ENCODE measurements around the gene SIKE1.
"Not testable (repeated sequence)": the region's sequence is repeated elsewhere in the genome, so short reads cannot be mapped to it uniquely, and the experiment has no call there.

Gene SIKE1

DNA sequence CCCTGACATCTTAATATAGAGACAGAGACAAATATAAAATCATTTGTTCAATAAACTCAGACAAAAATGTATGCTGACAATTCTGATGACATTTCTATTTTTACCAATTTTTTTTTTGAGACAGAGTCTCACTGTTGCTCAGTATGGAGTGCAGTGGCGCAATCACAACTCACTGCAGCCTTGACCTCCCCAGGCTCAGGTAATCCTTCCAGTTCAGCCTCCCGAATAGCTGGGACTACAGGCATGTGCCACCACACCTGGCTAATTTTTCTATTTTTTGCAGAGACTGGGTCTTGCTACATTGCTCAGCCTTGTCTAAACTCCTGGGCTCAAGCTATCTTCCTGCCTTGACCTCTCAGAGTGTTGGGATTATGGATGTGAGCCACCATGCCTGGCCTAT lies 13.6 kb upstream of the SIKE1 start (continued):
- TF ChIP-seq, protein P1, sequence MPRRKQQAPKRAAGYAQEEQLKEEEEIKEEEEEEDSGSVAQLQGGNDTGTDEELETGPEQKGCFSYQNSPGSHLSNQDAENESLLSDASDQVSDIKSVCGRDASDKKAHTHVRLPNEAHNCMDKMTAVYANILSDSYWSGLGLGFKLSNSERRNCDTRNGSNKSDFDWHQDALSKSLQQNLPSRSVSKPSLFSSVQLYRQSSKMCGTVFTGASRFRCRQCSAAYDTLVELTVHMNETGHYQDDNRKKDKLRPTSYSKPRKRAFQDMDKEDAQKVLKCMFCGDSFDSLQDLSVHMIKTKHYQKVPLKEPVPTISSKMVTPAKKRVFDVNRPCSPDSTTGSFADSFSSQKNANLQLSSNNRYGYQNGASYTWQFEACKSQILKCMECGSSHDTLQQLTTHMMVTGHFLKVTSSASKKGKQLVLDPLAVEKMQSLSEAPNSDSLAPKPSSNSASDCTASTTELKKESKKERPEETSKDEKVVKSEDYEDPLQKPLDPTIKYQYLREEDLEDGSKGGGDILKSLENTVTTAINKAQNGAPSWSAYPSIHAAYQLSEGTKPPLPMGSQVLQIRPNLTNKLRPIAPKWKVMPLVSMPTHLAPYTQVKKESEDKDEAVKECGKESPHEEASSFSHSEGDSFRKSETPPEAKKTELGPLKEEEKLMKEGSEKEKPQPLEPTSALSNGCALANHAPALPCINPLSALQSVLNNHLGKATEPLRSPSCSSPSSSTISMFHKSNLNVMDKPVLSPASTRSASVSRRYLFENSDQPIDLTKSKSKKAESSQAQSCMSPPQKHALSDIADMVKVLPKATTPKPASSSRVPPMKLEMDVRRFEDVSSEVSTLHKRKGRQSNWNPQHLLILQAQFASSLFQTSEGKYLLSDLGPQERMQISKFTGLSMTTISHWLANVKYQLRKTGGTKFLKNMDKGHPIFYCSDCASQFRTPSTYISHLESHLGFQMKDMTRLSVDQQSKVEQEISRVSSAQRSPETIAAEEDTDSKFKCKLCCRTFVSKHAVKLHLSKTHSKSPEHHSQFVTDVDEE (CRISPR knock-in tag; IDR thresholded peaks at IDR 0.05) = no peak
- no peak for TF ChIP-seq ZC3H10 (CRISPR knock-in tag; IDR thresholded peaks at IDR 0.05)

DNA sequence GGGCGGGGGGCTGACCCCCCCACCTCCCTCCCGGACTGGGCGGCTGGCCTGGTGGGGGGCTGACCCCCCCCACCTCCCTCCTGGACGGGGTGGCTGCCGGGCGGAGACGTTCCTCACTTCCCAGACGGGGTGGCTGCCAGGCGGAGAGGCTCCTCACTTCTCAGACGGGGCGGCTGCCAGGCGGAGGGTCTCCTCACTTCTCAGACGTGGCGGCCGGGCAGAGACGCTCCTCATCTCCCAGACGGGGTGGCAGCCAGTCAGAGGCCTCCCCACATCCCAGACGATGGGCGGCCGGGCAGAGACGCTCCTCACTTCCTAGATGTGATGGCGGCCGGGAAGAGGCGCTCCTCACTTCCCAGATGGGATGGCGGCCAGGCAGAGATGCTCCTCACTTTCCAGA lies 10.1 kb upstream of the SIKE1 start:
- ATAC-seq = not testable (repeated sequence)

DNA sequence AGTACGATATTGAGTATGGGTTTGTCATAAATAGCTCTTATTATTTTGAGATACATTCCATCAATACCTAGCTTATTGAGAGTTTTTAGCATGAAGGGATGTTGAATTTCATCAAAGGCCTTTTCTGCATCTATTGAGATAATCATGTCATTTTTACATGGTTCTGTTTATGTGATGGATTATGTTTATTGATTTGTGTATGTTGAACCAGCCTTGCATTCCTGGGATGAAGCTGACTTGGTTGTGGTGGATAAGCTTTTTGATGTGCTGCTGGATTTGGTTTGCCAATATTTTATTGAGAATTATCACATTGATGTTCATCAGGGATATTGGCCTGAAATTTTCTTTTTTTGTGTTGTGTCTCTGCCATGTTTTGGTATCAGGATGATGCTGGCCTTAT lies 6.0 kb upstream of the SIKE1 start:
- not testable (repeated sequence) for ATAC-seq

DNA sequence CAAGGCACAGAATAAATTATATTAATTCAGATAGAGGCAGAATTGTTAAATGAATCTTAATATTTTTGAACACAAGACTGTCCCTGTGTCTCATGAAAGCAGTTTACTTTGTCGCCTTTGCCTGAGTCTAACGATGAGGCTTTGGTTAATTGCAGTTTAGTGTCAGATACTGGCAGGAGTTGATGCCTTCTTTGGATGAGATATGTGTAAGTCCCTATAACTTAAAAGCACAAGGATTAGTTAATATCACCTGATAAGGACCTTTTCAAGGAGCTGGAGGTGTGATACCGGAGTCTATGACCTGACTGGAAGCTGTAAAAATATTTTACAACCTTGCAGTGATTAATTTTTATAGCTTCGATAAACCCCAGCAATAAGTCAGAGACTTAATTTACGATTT lies 2.0 kb upstream of the SIKE1 start:
- TF ChIP-seq GLIS3 (CRISPR knock-in tag; IDR thresholded peaks at IDR 0.05) = no peak
- no peak for TF ChIP-seq PPARA (CRISPR knock-in tag; IDR thresholded peaks at IDR 0.05; ENCODE audit: borderline replicate concordance)
- TF ChIP-seq, protein P2, sequence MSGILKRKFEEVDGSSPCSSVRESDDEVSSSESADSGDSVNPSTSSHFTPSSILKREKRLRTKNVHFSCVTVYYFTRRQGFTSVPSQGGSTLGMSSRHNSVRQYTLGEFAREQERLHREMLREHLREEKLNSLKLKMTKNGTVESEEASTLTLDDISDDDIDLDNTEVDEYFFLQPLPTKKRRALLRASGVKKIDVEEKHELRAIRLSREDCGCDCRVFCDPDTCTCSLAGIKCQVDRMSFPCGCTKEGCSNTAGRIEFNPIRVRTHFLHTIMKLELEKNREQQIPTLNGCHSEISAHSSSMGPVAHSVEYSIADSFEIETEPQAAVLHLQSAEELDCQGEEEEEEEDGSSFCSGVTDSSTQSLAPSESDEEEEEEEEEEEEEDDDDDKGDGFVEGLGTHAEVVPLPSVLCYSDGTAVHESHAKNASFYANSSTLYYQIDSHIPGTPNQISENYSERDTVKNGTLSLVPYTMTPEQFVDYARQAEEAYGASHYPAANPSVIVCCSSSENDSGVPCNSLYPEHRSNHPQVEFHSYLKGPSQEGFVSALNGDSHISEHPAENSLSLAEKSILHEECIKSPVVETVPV (CRISPR knock-in tag; IDR thresholded peaks at IDR 0.05) = no peak
- TF ChIP-seq ZNF70 (CRISPR knock-in tag; IDR thresholded peaks at IDR 0.05) = no peak
- TF ChIP-seq, protein P3, sequence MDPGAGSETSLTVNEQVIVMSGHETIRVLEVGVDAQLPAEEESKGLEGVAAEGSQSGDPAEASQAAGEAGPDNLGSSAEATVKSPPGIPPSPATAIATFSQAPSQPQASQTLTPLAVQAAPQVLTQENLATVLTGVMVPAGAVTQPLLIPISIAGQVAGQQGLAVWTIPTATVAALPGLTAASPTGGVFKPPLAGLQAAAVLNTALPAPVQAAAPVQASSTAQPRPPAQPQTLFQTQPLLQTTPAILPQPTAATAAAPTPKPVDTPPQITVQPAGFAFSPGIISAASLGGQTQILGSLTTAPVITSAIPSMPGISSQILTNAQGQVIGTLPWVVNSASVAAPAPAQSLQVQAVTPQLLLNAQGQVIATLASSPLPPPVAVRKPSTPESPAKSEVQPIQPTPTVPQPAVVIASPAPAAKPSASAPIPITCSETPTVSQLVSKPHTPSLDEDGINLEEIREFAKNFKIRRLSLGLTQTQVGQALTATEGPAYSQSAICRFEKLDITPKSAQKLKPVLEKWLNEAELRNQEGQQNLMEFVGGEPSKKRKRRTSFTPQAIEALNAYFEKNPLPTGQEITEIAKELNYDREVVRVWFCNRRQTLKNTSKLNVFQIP (CRISPR knock-in tag; IDR thresholded peaks at IDR 0.05; ENCODE audit: borderline replicate concordance, low read depth) = no peak

DNA sequence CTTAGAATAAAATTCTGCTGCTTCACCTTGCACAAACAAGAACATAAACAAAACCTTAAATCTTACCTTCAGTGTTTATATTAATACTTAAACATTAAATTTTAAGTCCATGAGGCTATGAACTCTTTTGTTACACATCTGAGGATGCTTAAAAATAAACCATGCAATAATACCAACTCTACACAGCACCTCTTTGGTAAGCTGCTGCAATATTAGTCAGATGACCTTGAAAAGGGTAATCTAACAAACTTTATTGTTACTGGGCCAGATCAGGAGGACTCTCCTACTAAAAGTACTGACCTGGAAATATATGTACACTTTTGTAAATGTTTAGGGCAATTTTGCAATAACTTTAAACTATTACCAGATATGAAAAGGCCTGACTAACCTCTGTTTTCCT lies 763 bp downstream of the SIKE1 start:
- no peak for ATAC-seq
- TF ChIP-seq, protein P4, sequence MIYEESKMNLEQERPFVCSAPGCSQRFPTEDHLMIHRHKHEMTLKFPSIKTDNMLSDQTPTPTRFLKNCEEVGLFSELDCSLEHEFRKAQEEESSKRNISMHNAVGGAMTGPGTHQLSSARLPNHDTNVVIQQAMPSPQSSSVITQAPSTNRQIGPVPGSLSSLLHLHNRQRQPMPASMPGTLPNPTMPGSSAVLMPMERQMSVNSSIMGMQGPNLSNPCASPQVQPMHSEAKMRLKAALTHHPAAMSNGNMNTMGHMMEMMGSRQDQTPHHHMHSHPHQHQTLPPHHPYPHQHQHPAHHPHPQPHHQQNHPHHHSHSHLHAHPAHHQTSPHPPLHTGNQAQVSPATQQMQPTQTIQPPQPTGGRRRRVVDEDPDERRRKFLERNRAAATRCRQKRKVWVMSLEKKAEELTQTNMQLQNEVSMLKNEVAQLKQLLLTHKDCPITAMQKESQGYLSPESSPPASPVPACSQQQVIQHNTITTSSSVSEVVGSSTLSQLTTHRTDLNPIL (CRISPR knock-in tag; IDR thresholded peaks at IDR 0.05; ENCODE audit: low read depth) = no peak
- TF ChIP-seq ISL1 (CRISPR knock-in tag; IDR thresholded peaks at IDR 0.05) = no peak
- no peak for TF ChIP-seq RARB (CRISPR knock-in tag; IDR thresholded peaks at IDR 0.05)
- TF ChIP-seq ESRRG (CRISPR knock-in tag; IDR thresholded peaks at IDR 0.05) = no peak
- no peak for TF ChIP-seq ZNF8 (CRISPR knock-in tag; IDR thresholded peaks at IDR 0.05)
- TF ChIP-seq CSDC2 (CRISPR knock-in tag; IDR thresholded peaks at IDR 0.05) = no peak
- TF ChIP-seq TOX (CRISPR knock-in tag; IDR thresholded peaks at IDR 0.05; ENCODE audit: borderline replicate concordance) = no peak
- no peak for TF ChIP-seq ZFP3 (CRISPR knock-in tag; IDR thresholded peaks at IDR 0.05)
- no peak for TF ChIP-seq SNAI2 (CRISPR knock-in tag; IDR thresholded peaks at IDR 0.05)
- no peak for TF ChIP-seq PPARA (CRISPR knock-in tag; IDR thresholded peaks at IDR 0.05; ENCODE audit: borderline replicate concordance)
- no peak for TF ChIP-seq ZNF565 (CRISPR knock-in tag; conservative IDR thresholded peaks at IDR 0.05; ENCODE audit: low read depth)
- TF ChIP-seq TCF4 (CRISPR knock-in tag; IDR thresholded peaks at IDR 0.05; ENCODE audit: borderline replicate concordance) = no peak
- TF ChIP-seq ZC3H10 (CRISPR knock-in tag; IDR thresholded peaks at IDR 0.05) = no peak

More for the DNA sequence above, 2.0 kb upstream of the SIKE1 start:
- ATAC-seq = no peak

DNA sequence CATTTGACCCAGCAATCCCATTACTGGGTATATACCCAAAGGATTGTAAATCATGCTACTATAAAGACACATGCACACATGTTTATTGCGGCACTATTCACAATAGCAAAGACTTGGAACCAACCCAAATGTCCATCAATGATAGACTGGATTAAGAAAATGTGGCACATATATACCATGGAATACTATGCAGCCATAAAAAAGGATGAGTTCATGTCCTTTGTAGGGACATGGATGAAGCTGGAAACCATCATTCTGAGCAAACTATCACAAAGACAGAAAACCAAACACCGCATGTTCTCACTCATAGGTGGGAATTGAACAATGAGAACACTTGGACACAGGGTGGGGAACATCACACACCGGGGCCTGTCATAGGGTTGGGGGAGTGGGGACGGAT lies 3.8 kb downstream of the SIKE1 start:
- ATAC-seq = not testable (repeated sequence)

DNA sequence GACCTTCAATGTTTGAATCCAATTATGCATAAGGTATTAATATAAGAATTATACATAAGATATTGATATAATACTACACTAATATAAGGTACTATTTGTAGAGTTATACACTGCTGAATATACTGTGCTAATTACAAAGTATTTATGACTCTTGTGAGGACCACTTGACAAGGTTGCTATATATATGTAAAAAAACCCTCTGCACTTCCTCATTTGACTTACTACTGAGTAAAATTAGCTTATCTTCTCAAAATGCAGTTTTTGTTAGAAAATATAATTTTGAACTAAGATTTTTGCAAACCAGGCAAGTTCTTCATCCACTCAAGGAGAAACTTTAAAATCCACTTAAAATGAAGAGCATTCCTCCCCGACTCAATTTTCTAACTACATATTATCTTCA lies 8.5 kb downstream of the SIKE1 start:
- ATAC-seq = no peak
- TF ChIP-seq ISL1 (CRISPR knock-in tag; IDR thresholded peaks at IDR 0.05) = no peak
- no peak for TF ChIP-seq RARB (CRISPR knock-in tag; IDR thresholded peaks at IDR 0.05)
- TF ChIP-seq TOX (CRISPR knock-in tag; IDR thresholded peaks at IDR 0.05; ENCODE audit: borderline replicate concordance) = no peak
- no peak for TF ChIP-seq ARNTL (CRISPR knock-in tag; IDR thresholded peaks at IDR 0.05; ENCODE audit: borderline replicate concordance, low read depth)
- no peak for TF ChIP-seq SNAI2 (CRISPR knock-in tag; IDR thresholded peaks at IDR 0.05)
- no peak for TF ChIP-seq ZNF565 (CRISPR knock-in tag; conservative IDR thresholded peaks at IDR 0.05; ENCODE audit: low read depth)
- no peak for TF ChIP-seq CSDC2 (CRISPR knock-in tag; IDR thresholded peaks at IDR 0.05)
- TF ChIP-seq, protein P2 (CRISPR knock-in tag; IDR thresholded peaks at IDR 0.05) = no peak
- no peak for TF ChIP-seq ZFP3 (CRISPR knock-in tag; IDR thresholded peaks at IDR 0.05)
- TF ChIP-seq TCF4 (CRISPR knock-in tag; IDR thresholded peaks at IDR 0.05; ENCODE audit: borderline replicate concordance) = no peak
- no peak for TF ChIP-seq ESRRG (CRISPR knock-in tag; IDR thresholded peaks at IDR 0.05)
- no peak for TF ChIP-seq ZNF70 (CRISPR knock-in tag; IDR thresholded peaks at IDR 0.05)
- TF ChIP-seq, protein P1 (CRISPR knock-in tag; IDR thresholded peaks at IDR 0.05) = no peak
